CD4-positive, CD25-positive, alpha-beta regulatory T cell (primary cell): ENCODE measurements around the gene TMEM14A. TPM values are rescaled to one million over a fixed set of nuclear protein-coding genes. Genes with fewer than 3 reads are reported as not detected.
"Not testable (repeated sequence)": the region's sequence is repeated elsewhere in the genome, so short reads cannot be mapped to it uniquely, and the experiment has no call there.

ENCODE experiments used
- ATAC-seq, 2 donors: fragments of 150-1000 bp; cut with Tn5 transposase; one replicate each; pipeline ENCODE4 v1.10.0; 2021; ENCODE audit warnings: low read depth in 2 of 2, moderate number of reproducible peaks in 2 of 2, moderate library complexity in 1 of 2
- DNase-seq, 3 donors: peaks; one replicate each; pipeline versions ENCODE4 v3.0.0 to v3.0.0-alpha.2; 2012 to 2022; ENCODE audit warnings: mixed read lengths in 1 of 3
- H3K27ac ChIP-seq: one replicate; pipeline ENCODE4 v1.7.0; 2013; ENCODE audit warnings: mild to moderate bottlenecking, low read length; ENCODE audit not compliant: insufficient read depth, poor library complexity, severe bottlenecking
- H3K27me3 ChIP-seq: one replicate; pipeline ENCODE4 v1.7.0; 2013; ENCODE audit warnings: low read length; ENCODE audit not compliant: control insufficient read depth, insufficient read depth
- H3K36me3 ChIP-seq: one replicate; pipeline ENCODE4 v1.7.0; 2013; ENCODE audit warnings: mild to moderate bottlenecking, low read length, moderate library complexity; ENCODE audit not compliant: control insufficient read depth, insufficient read depth
- H3K4me1 ChIP-seq: 2 replicates; pipeline ENCODE4 v1.7.0; 2013; ENCODE audit warnings: mild to moderate bottlenecking, low read length; ENCODE audit not compliant: insufficient read depth, control insufficient read depth, poor library complexity, severe bottlenecking
- H3K4me3 ChIP-seq: one replicate; pipeline ENCODE4 v1.7.0; 2013; ENCODE audit warnings: low read depth, mild to moderate bottlenecking, low read length, moderate library complexity
- H3K9me3 ChIP-seq, 2 experiments: 1 replicate in 1 of 2; 2 replicates in 1 of 2; pipeline ENCODE4 v1.7.0; 2013; ENCODE audit warnings: low read length in 2 of 2, mild to moderate bottlenecking in 1 of 2, moderate library complexity in 1 of 2; ENCODE audit not compliant: control insufficient read depth in 2 of 2
- H3K27ac Mint-ChIP-seq, 3 donors: one replicate each; pipeline ENCODE4 v1.8.0; 2020 to 2022; ENCODE audit warnings: mild to moderate bottlenecking in 3 of 3, mixed read lengths in 3 of 3, moderate library complexity in 2 of 3
- H3K27me3 Mint-ChIP-seq: one replicate; pipeline ENCODE4 v1.8.0; 2022; ENCODE audit warnings: mild to moderate bottlenecking, mixed read lengths
- H3K36me3 Mint-ChIP-seq: one replicate; pipeline ENCODE4 v1.8.0; 2020; ENCODE audit warnings: mixed read lengths
- H3K4me1 Mint-ChIP-seq, 4 donors: one replicate each; pipeline ENCODE4 v1.8.0; 2020 to 2022; ENCODE audit warnings: mixed read lengths in 4 of 4, mild to moderate bottlenecking in 1 of 4
- H3K4me3 Mint-ChIP-seq, 4 donors: one replicate each; pipeline ENCODE4 v1.8.0; 2020 to 2022; ENCODE audit warnings: mild to moderate bottlenecking in 4 of 4, mixed read lengths in 4 of 4, moderate library complexity in 3 of 4
- H3K9me3 Mint-ChIP-seq, 7 donors: one replicate each; pipeline ENCODE4 v1.8.0; 2020 to 2022; ENCODE audit warnings: mixed read lengths in 7 of 7, mild to moderate bottlenecking in 3 of 7, moderate library complexity in 2 of 7
- polyA plus RNA-seq, 4 donors: library from polyadenylated mRNA; unstranded; fragments of 300-500 nt; fragmentation: Illumina TruSeq; gene quantifications; one replicate each; pipeline ENCODE4 v1.2.3, GENCODE V29; 2021
- total RNA-seq: library from RNA; stranded (reverse); gene quantifications from one replicate; pipeline ENCODE4 v1.2.3, GENCODE V29; 2022

TMEM14A gene
- total and polyA plus RNA-seq, 5 donors from 2014 or later = 8.0 to 55.0 (median 35.8) TPM

DNA sequence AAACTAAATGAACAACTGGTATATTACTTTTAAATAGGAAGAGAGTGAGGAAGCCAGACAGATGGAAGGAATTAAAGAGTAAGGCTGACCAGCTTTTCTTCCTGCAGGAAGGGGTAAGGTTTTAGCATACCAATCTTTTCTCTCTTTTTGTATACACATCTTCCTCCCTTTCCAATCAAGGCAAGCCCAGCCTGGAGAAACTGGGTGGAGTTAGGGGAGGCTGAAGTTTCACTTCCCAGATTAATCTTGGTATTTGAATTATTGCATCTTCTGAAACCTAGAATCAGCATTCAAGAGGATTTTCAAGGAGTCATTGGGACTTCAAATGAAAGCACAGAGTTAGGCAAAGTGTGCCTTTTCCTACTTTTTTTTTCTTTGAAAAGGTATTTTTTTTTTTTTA is 33.1 kb downstream of the TMEM14A start:
- peaks cover 7 to 8% of the 10 kb centered on the region in 2 experiments for H3K9me3 ChIP-seq
- H3K4me3 Mint-ChIP-seq = peak overlapping the region in 1 of 4 donors; percentile 28
- no peaks in the 10 kb centered on the region for H3K4me1 ChIP-seq
- no peaks in the 10 kb centered on the region for H3K4me1 Mint-ChIP-seq
- no peak overlapping the region for H3K27ac ChIP-seq
- DNase-seq = no peak
- H3K27me3 ChIP-seq = peaks cover 12% of the 10 kb centered on the region
- H3K9me3 Mint-ChIP-seq = peaks cover 0 to 3% (median 0%) of the 10 kb centered on the region in 7 donors
- H3K36me3 ChIP-seq = no peaks in the 10 kb centered on the region
- H3K36me3 Mint-ChIP-seq = no peaks in the 10 kb centered on the region
- no peak overlapping the region for H3K27ac Mint-ChIP-seq
- no peak for ATAC-seq
- H3K27me3 Mint-ChIP-seq = peaks cover 39% of the 10 kb centered on the region
- H3K4me3 ChIP-seq = no peak overlapping the region

GRCh38 chr6:52704781-52705502 is 34.0 kb downstream of the TMEM14A start:
- not testable (repeated sequence) for H3K27ac ChIP-seq

DNA sequence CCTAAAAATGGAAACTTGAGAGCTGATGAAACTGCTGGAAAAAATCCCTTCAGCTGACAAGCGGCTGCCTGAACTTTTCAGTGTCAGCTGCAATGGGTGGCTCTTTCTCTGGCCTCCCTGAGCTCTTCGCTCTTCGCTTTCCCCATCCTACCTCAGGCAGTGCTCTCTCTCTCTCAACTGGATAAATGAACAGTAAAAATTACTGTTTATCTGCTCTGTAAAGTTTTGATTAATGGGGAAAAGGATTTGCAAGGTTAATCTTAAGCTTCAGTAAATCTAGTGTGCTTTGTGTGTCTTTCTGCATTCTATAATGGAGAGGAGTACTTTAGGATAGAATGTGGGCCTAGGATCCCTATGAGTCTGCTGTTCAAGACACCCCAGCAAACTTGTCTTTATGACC is 35.1 kb downstream of the TMEM14A start:
- Mint-ChIP-seq H3K4me1 (no peaks in the 10 kb centered on the region), H3K4me3 (no peak overlapping the region), H3K27me3 (peaks cover 49% of the 10 kb centered on the region), H3K27ac (no peak overlapping the region), H3K9me3 (peaks cover 0 to 3% (median 0%) of the 10 kb centered on the region in 7 donors), H3K36me3 (no peaks in the 10 kb centered on the region)
- Histone ChIP-seq H3K27me3 (peaks cover 10% of the 10 kb centered on the region), H3K36me3 (no peaks in the 10 kb centered on the region), H3K4me1 (no peaks in the 10 kb centered on the region), H3K4me3 (no peak overlapping the region), H3K9me3 (peaks cover 7 to 8% of the 10 kb centered on the region in 2 experiments), H3K27ac (no peak overlapping the region)
- ATAC-seq (no peak), DNase-seq (no peak)

More at GRCh38 chr6:52704781-52705502, 34.0 kb downstream of the TMEM14A start:
- H3K4me1 Mint-ChIP-seq, H3K27ac Mint-ChIP-seq, H3K4me3 ChIP-seq, H3K9me3 ChIP-seq, H3K9me3 Mint-ChIP-seq, ATAC-seq, H3K36me3 Mint-ChIP-seq, H3K4me3 Mint-ChIP-seq, H3K4me1 ChIP-seq, DNase-seq, H3K36me3 ChIP-seq: not testable (repeated sequence)
- H3K27me3 ChIP-seq = peaks cover 10% of the 10 kb centered on the region
- H3K27me3 Mint-ChIP-seq = peaks cover 45% of the 10 kb centered on the region

DNA sequence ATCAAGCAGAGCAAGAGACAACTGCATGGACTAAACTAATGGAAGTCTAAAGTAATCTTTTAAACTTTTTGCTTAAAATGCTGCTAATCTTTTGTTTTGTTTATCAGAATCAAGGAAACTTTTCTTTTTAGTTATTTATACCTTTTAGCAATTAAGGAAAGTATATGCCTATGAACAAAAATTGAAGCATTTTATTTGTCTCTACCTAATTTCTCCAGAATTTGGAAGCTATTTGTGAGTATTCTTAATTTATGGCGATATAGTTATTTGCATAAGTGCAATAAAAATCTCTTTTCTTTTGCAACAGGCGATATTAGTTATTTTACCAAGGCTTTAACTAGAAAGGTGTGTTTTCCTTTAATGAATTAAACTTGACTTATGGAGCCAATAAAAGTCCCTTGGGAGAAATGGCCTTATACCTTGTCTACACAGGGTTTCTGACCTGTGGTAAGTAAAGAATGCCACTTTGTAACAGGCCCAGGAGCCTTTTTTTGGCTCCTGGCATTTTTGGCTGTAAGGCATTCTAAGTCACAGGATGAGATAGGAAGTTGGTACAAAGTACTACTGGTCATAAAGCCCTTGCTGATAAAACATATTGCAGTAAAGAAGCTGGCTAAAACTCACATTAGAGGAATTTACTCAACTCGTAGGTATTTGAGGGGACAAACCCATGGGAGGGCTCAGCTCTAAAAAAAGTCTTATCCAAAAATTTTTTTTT is 37.2 kb downstream of the TMEM14A start:
- Histone ChIP-seq H3K27me3 (peaks cover 9% of the 10 kb centered on the region), H3K27ac (no peak overlapping the region), H3K9me3 (peaks cover 7 to 8% of the 10 kb centered on the region in 2 experiments), H3K4me3 (no peak overlapping the region), H3K4me1 (no peaks in the 10 kb centered on the region), H3K36me3 (no peaks in the 10 kb centered on the region)
- Mint-ChIP-seq H3K27ac (no peak overlapping the region), H3K36me3 (no peaks in the 10 kb centered on the region), H3K27me3 (peaks cover 47% of the 10 kb centered on the region), H3K4me1 (no peaks in the 10 kb centered on the region), H3K4me3 (no peak overlapping the region), H3K9me3 (peaks cover 0 to 3% (median 0%) of the 10 kb centered on the region in 7 donors)
- no peak for DNase-seq
- ATAC-seq = no peak

- Mint-ChIP-seq H3K4me3 (no peak overlapping the region), H3K9me3 (peaks cover 0 to 3% (median 0%) of the 10 kb centered on the region in 7 donors), H3K4me1 (no peaks in the 10 kb centered on the region), H3K27me3 (peaks cover 24% of the 10 kb centered on the region), H3K36me3 (no peaks in the 10 kb centered on the region), H3K27ac (peak overlapping the region in 1 of 3 donors; percentile 48)
- Histone ChIP-seq H3K9me3 (peaks cover 7 to 8% of the 10 kb centered on the region in 2 experiments), H3K36me3 (no peaks in the 10 kb centered on the region), H3K4me1 (no peaks in the 10 kb centered on the region), H3K27ac (no peak overlapping the region), H3K27me3 (peaks cover 5% of the 10 kb centered on the region), H3K4me3 (no peak overlapping the region)
- DNase-seq (no peak), ATAC-seq (no peak)
Observed at GRCh38 chr6:52712136-52712535, 41.2 kb downstream of the TMEM14A start.

- H3K4me1 ChIP-seq, H3K9me3 ChIP-seq, H3K4me3 ChIP-seq, H3K27ac Mint-ChIP-seq, H3K27me3 ChIP-seq, H3K4me1 Mint-ChIP-seq, DNase-seq, H3K36me3 ChIP-seq, H3K9me3 Mint-ChIP-seq, H3K4me3 Mint-ChIP-seq, ATAC-seq, H3K27ac ChIP-seq, H3K36me3 Mint-ChIP-seq: not testable (repeated sequence)
- H3K27me3 Mint-ChIP-seq = peaks cover 15% of the 10 kb centered on the region
Observed at GRCh38 chr6:52714761-52715160, 43.8 kb downstream of the TMEM14A start.

- ATAC-seq (no peak), DNase-seq (no peak)
- Mint-ChIP-seq H3K27ac (no peak overlapping the region), H3K4me3 (no peak overlapping the region), H3K27me3 (peaks cover 22% of the 10 kb centered on the region), H3K36me3 (no peaks in the 10 kb centered on the region), H3K4me1 (no peaks in the 10 kb centered on the region), H3K9me3 (peaks cover 0 to 3% (median 0%) of the 10 kb centered on the region in 7 donors)
- Histone ChIP-seq H3K9me3 (no peaks in the 10 kb centered on the region), H3K36me3 (no peaks in the 10 kb centered on the region), H3K27ac (no peak overlapping the region), H3K27me3 (peaks cover 4% of the 10 kb centered on the region), H3K4me1 (no peaks in the 10 kb centered on the region), H3K4me3 (no peak overlapping the region)
Observed at GRCh38 chr6:52718550-52718949, 47.6 kb downstream of the TMEM14A start.
